Activated CD8-positive, alpha-beta T cell treated with anti-CD3 and anti-CD28 coated beads for 36 hours (primary cell): Measurements from ENCODE around the gene CT47A1. TPM values are rescaled to one million over a fixed set of nuclear protein-coding genes. Genes with fewer than 3 reads are reported as not detected.
"Not testable (repeated sequence)": the region's sequence is repeated elsewhere in the genome, so short reads cannot be mapped to it uniquely, and the experiment has no call there.

Source experiments
- ATAC-seq: fragments of 200-7000 bp; cut with Tn5 transposase; one replicate; pipeline ENCODE4 v1.10.0; 2021; ENCODE audit warnings: mild to moderate bottlenecking, moderate library complexity
- CTCF ChIA-PET: fragments of 350-600 bp; sonication (Branson Sonifier 250); formaldehyde crosslinking; loops from one replicate; lab custom pipeline; 2021; ENCODE audit warnings: antibody characterized with exemption; lab: Charles Lee
- POLR2A ChIA-PET: fragments of 350-600 bp; sonication (Branson Sonifier 250); formaldehyde crosslinking; loops from one replicate; lab custom pipeline; 2021; ENCODE audit warnings: antibody characterized with exemption; lab: Charles Lee
- DNase-seq: peaks from one replicate; pipeline ENCODE4 v3.0.0-alpha.2; 2020
- H3K27ac Mint-ChIP-seq: one replicate; pipeline ENCODE4 v1.8.0; 2021; ENCODE audit warnings: mild to moderate bottlenecking, mixed read lengths
- H3K27me3 Mint-ChIP-seq: one replicate; pipeline ENCODE4 v1.8.0; 2021; ENCODE audit warnings: mixed read lengths
- H3K36me3 Mint-ChIP-seq: one replicate; pipeline ENCODE4 v1.8.0; 2021; ENCODE audit warnings: low read depth, mixed read lengths
- H3K4me1 Mint-ChIP-seq: one replicate; pipeline ENCODE4 v1.8.0; 2021; ENCODE audit warnings: low read depth, mixed read lengths
- H3K4me3 Mint-ChIP-seq: one replicate; pipeline ENCODE4 v1.8.0; 2021; ENCODE audit warnings: mild to moderate bottlenecking, moderate library complexity, mixed read lengths
- H3K9me3 Mint-ChIP-seq: one replicate; pipeline ENCODE4 v1.8.0; 2021; ENCODE audit warnings: mixed read lengths
- CTCF ChIP-seq: fragments of 200-600 bp; IDR thresholded peaks from one replicate; pipeline ENCODE4 v1.8.0; 2022; ENCODE audit warnings: antibody characterized with exemption, mild to moderate bottlenecking
- intact Hi-C: fragments of 100-400 bp; cut with micrococcal nuclease; formaldehyde crosslinking; loops from one replicate; pipeline ENCODE4 v1.10.0; 2022
- total RNA-seq, 2 experiments: library from RNA; stranded (reverse); gene quantifications; one replicate each; pipeline ENCODE4 v1.2.3, GENCODE V29; 2021

Gene CT47A1
- total RNA-seq, 2 experiments from 2014 or later = not detected

GRCh38 chrX:120999413-120999812, 13.9 kb upstream of the CT47A1 start:
- ChIA-PET POLR2A (no interaction called here), CTCF (no interaction called here)
- no peaks in the 10 kb centered on the region for H3K36me3 Mint-ChIP-seq
- no peak for TF ChIP-seq CTCF
- no peaks in the 10 kb centered on the region for H3K4me1 Mint-ChIP-seq
- no peak overlapping the region for H3K4me3 Mint-ChIP-seq
- no peak overlapping the region for H3K27ac Mint-ChIP-seq
- no peaks in the 10 kb centered on the region for H3K9me3 Mint-ChIP-seq
- intact Hi-C loops = no loop called here
- ATAC-seq (no peak), DNase-seq (no peak)
- no peaks in the 10 kb centered on the region for H3K27me3 Mint-ChIP-seq

DNA sequence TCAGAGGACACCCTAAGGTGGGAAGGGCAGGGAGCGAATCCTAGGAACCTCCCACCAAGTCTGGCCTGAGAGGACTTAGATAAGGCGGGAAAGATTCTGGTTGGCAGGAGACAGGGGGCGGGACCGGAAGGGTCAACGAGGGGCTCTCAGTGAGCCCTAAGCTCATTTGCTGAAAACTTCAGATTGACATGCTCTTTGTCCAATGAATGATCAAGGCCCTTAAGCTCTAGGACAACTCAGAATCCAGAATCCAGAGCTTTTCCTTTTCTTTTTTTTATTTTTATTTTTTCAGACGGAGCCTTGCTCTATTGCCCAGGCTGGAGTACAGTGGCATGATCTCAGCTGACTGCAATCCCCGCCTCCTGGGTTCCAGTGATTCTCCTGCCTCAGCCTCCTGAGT, 29.1 kb downstream of the CT47A1 start, which contains the start of gene CT47A7:
Gene CT47A7, minus strand, starts transcription at position 101 of the 400 bp plus-strand sequence. CDS start 255 bp downstream, outside the sequence.
- POLR2A ChIA-PET, H3K27ac Mint-ChIP-seq, H3K4me3 Mint-ChIP-seq, H3K36me3 Mint-ChIP-seq, H3K4me1 Mint-ChIP-seq, CTCF ChIA-PET, DNase-seq, intact Hi-C loops, H3K27me3 Mint-ChIP-seq, ATAC-seq, H3K9me3 Mint-ChIP-seq: not testable (repeated sequence)

Other genes starting within 250 kb of the CT47A1 start
- not detected for gene CT47B1, start 109.9 kb downstream of the CT47A1 start, total RNA-seq
- gene CT47A11, start 48.6 kb downstream of the CT47A1 start, total RNA-seq = not detected
- not detected for gene CT47A10, start 43.7 kb downstream of the CT47A1 start, total RNA-seq
- gene CT47A9, start 38.9 kb downstream of the CT47A1 start, total RNA-seq = not detected
- gene CT47A8, start 34.0 kb downstream of the CT47A1 start, total RNA-seq = not detected
- gene CT47A7, start 29.2 kb downstream of the CT47A1 start, total RNA-seq = not detected
- gene CT47A6, start 24.3 kb downstream of the CT47A1 start, total RNA-seq = not detected
- gene CT47A5, start 19.4 kb downstream of the CT47A1 start, total RNA-seq = not detected
- gene CT47A4, start 14.6 kb downstream of the CT47A1 start, total RNA-seq = not detected
- gene CT47A3, start 9.7 kb downstream of the CT47A1 start, total RNA-seq = not detected
- not detected for gene CT47A2, start 4.8 kb downstream of the CT47A1 start, total RNA-seq
- under 1 TPM; 0.56 to 0.81 TPM for gene GLUD2, start 61.9 kb upstream of the CT47A1 start, total RNA-seq